ENCODE measurements around the gene SLC27A1. TPM values are rescaled to one million over a fixed set of nuclear protein-coding genes. Genes with fewer than 3 reads are reported as not detected.

Gene SLC27A1
- total and polyA plus RNA-seq, 9 of the 15 experiments (the other 6 are each of a cell fraction or from before 2014, with no cell fraction given): 0.06 to 3.0 (median 1.1) TPM

DNA sequence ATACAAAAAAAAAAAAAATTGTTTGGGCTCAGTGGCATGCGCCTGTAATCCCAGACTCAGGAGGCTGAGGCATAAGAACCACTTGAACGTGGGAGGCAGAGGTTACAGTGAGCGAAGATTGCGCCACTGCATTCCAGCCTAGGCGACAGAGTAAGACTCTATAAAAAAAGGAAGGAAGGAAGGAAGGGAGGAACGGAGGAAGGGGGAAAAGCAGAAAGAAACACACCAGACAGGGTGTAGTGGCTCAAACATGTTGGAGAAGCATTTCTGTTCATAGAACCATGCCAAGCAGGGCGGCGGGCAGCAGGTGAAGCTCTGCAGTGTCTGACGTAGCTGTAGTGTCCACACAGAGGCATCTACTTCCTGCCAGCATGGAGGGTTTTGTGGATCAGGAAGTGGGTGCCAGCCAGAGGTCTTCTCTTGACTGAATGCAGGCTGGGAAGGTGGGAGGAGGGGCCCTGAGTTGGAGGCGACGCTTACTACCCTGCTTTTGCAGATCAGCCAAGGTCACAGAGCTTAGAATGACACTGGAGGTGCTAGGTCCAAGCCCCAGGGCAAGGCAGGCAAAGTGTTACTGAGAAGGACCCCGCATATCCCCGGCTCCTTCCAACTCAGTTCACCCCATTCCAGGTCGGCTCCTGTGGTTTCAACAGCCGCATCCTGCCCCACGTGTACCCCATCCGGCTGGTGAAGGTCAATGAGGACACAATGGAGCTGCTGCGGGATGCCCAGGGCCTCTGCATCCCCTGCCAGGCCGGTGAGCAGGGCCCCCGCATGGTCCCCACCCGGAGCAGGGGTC is 29.5 kb downstream of the SLC27A1 start:
- Histone ChIP-seq H3K27ac (ENCODE audit: extremely low read depth, low read depth, low read length) (peak overlapping the region; percentile 37; the same call in 2 of the 3 replicates), H3K4me3 (no peak overlapping the region), H3K27me3 (ENCODE audit: control insufficient read depth in 2 of 2, insufficient read depth in 2 of 2, low read length in 2 of 2) (no peaks in the 10 kb centered on the region), H3K79me2 (ENCODE audit: control insufficient read depth, insufficient read depth, low read length) (no peaks in the 10 kb centered on the region), H4K20me1 (replicated peaks; ENCODE audit: control insufficient read depth, insufficient read depth, low read length) (no peaks in the 10 kb centered on the region; the same call in 1 of the 2 replicates), H2AFZ (ENCODE audit: low read depth, low read length) (no peak overlapping the region), H3K4me2 (ENCODE audit: insufficient read depth, low read length) (no peak overlapping the region), H3K9me1 (ENCODE audit: control insufficient read depth, insufficient read depth, low read length) (no peaks in the 10 kb centered on the region), H3K9ac (ENCODE audit: insufficient read depth in 1 of 2, low read depth in 2 of 2, low read length in 2 of 2) (peak overlapping the region in 1 of 2 experiments; percentile 80; a peak in 2 of 4 replicates), H3K4me1 (replicated peaks in 1 of 2; ENCODE audit: control insufficient read depth in 2 of 2, insufficient read depth in 2 of 2, low read length in 2 of 2) (peaks cover 6 to 41% of the 10 kb centered on the region in 2 experiments; a peak in 3 of 5 replicates), H3K36me3 (ENCODE audit: control insufficient read depth, insufficient read depth, low read length) (peaks cover 5% of the 10 kb centered on the region; the same call in 1 of the 3 replicates), H3K9me3 (replicated peaks; ENCODE audit: control insufficient read depth, insufficient read depth, low read depth, low read length) (no peaks in the 10 kb centered on the region)
- intact Hi-C loops (cut with micrococcal nuclease) (no loop called here), in situ Hi-C loops (cut with MboI) (loop anchor here (5.0 kb wide), 1 partner anchor 357 kb away; the partner anchor contains the start of gene RPL18A)
- no peak for FAIRE-seq
- POLR2A ChIA-PET: interaction anchor here (0.6 kb wide), 1 partner anchor 1479 kb away, joined by 3 read pairs; no protein-coding TSS in a partner anchor
- TF ChIP-seq CEBPB (tag; IDR thresholded peaks at IDR 0.05) (peak; percentile 77), CEBPG (CRISPR knock-in tag; IDR thresholded peaks at IDR 0.05) (peak; percentile 62; the same call in 1 of the 2 replicates), CEBPG (tag; conservative IDR thresholded peaks at IDR 0.05 in 1 of 2, IDR thresholded peaks at IDR 0.05 in 1 of 2) (no peak), TEAD4 (IDR thresholded peaks at IDR 0.05; ENCODE audit: low read length) (peak; percentile 44; the same call in 1 of the 2 replicates), TEAD4 (CRISPR knock-in tag; IDR thresholded peaks at IDR 0.05; ENCODE audit: borderline replicate concordance) (no peak), ESRRA (IDR thresholded peaks at IDR 0.05; ENCODE audit: borderline replicate concordance, low read depth) (0 out of 2 replicates have a peak, but pooled peaks have one; percentile 43)
- TF ChIP-seq, protein P1, sequence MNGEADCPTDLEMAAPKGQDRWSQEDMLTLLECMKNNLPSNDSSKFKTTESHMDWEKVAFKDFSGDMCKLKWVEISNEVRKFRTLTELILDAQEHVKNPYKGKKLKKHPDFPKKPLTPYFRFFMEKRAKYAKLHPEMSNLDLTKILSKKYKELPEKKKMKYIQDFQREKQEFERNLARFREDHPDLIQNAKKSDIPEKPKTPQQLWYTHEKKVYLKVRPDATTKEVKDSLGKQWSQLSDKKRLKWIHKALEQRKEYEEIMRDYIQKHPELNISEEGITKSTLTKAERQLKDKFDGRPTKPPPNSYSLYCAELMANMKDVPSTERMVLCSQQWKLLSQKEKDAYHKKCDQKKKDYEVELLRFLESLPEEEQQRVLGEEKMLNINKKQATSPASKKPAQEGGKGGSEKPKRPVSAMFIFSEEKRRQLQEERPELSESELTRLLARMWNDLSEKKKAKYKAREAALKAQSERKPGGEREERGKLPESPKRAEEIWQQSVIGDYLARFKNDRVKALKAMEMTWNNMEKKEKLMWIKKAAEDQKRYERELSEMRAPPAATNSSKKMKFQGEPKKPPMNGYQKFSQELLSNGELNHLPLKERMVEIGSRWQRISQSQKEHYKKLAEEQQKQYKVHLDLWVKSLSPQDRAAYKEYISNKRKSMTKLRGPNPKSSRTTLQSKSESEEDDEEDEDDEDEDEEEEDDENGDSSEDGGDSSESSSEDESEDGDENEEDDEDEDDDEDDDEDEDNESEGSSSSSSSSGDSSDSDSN (IDR thresholded peaks at IDR 0.05; ENCODE audit: borderline replicate concordance in 1 of 2, low read depth in 2 of 2, low read length in 2 of 2): no peak
- DNase-seq (ENCODE audit: extremely low read depth in 1 of 4, low spot score in 3 of 4): no peak
- ATAC-seq: no peak
- CTCF ChIA-PET (ENCODE audit: low intra/inter-chr PET ratio): no interaction called here
- no TSS peak for BruUV-seq (replicated peaks)
- 72% methylated on average over 21 of the region's 21 CpGs for WGBS (ENCODE audit: insufficient coverage, low coverage, missing lambda C conversion rate)
